Peyer's patch (tissue), 4 donors: ENCODE data around the gene SLC44A3. TPM values are rescaled to one million over a fixed set of nuclear protein-coding genes. Genes with fewer than 3 reads are reported as not detected.
A peak's percentile ranks its signal among the peaks of the same experiment; 100 is the strongest.

Source experiments
- DNase-seq, 3 donors: peaks; one replicate each; pipeline ENCODE4 v3.0.0-alpha.2; 2017 to 2019
- H3K27ac ChIP-seq, 4 donors: fragments of 200-600 bp; sonication (generic); one replicate each; pipeline ENCODE4 v1.5.1; 2016 to 2019
- H3K27me3 ChIP-seq, 2 donors: fragments of 200-600 bp; sonication (generic); one replicate each; pipeline ENCODE4 v1.5.1; 2019
- H3K36me3 ChIP-seq, 3 donors: fragments of 200-600 bp; sonication (generic); one replicate each; pipeline ENCODE4 v1.5.1; 2016 to 2019
- H3K4me1 ChIP-seq, 4 donors: fragments of 200-600 bp; sonication (generic); one replicate each; pipeline ENCODE4 v1.5.1; 2016 to 2019
- H3K4me3 ChIP-seq, 4 donors: fragments of 200-600 bp; sonication (generic); 1 replicate in 3 of 4; 2 replicates in 1 of 4; pipeline ENCODE4 v1.5.1; 2016 to 2019; ENCODE audit warnings: mild to moderate bottlenecking in 1 of 4
- H3K9me3 ChIP-seq, 4 donors: fragments of 200-600 bp; sonication (generic); one replicate each; pipeline ENCODE4 v1.5.1; 2016 to 2019; ENCODE audit warnings: mild to moderate bottlenecking in 1 of 4
- POLR2A ChIP-seq, 2 donors: fragments of 450-650 bp; IDR thresholded peaks; one replicate each; pipeline ENCODE4 v1.5.1; 2017; ENCODE audit warnings: antibody characterized with exemption in 2 of 2, mild to moderate bottlenecking in 2 of 2, moderate library complexity in 2 of 2
- total RNA-seq, 4 donors: library from RNA; depleted of rRNA; stranded (reverse); fragments of >200 nt; gene quantifications; one replicate each; pipeline ENCODE4 v1.1.0, GENCODE V29; 2016
- TF ChIP-seq, protein P1 (sequence below), 6 experiments: fragments of 450-650 bp in 4 of 6; fragments of 200-600 bp in 2 of 6; sonication (generic) in 1 of 6; IDR thresholded peaks; one replicate each; pipeline ENCODE4 v1.5.1; 2017 to 2019; ENCODE audit warnings: antibody characterized with exemption in 6 of 6, mild to moderate bottlenecking in 3 of 6, moderate library complexity in 1 of 6

SLC44A3 gene
- total RNA-seq, 4 donors from 2014 or later = 26.4 to 49.0 (median 40.0) TPM

GRCh38 chr1:94874423-94874822 is 54.3 kb downstream of the SLC44A3 start:
- peaks cover 0 to 15% (median 0%) of the 10 kb centered on the region in 3 donors for H3K36me3 ChIP-seq
- no peak overlapping the region for H3K4me3 ChIP-seq
- H3K27me3 ChIP-seq = no peaks in the 10 kb centered on the region
- TF ChIP-seq, protein P1, sequence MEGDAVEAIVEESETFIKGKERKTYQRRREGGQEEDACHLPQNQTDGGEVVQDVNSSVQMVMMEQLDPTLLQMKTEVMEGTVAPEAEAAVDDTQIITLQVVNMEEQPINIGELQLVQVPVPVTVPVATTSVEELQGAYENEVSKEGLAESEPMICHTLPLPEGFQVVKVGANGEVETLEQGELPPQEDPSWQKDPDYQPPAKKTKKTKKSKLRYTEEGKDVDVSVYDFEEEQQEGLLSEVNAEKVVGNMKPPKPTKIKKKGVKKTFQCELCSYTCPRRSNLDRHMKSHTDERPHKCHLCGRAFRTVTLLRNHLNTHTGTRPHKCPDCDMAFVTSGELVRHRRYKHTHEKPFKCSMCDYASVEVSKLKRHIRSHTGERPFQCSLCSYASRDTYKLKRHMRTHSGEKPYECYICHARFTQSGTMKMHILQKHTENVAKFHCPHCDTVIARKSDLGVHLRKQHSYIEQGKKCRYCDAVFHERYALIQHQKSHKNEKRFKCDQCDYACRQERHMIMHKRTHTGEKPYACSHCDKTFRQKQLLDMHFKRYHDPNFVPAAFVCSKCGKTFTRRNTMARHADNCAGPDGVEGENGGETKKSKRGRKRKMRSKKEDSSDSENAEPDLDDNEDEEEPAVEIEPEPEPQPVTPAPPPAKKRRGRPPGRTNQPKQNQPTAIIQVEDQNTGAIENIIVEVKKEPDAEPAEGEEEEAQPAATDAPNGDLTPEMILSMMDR (IDR thresholded peaks at IDR 0.05) = no peak
- no peak for TF ChIP-seq POLR2A (IDR thresholded peaks at IDR 0.05)
- peaks cover 0 to 3% (median 0%) of the 10 kb centered on the region in 4 donors for H3K9me3 ChIP-seq
- H3K4me1 ChIP-seq = no peaks in the 10 kb centered on the region
- DNase-seq = no peak
- H3K27ac ChIP-seq = peak overlapping the region in 1 of 4 donors; percentile 51

GRCh38 chr1:94875794-94876193 is 55.6 kb downstream of the SLC44A3 start:
- Histone ChIP-seq H3K4me3 (no peak overlapping the region), H3K4me1 (no peaks in the 10 kb centered on the region), H3K9me3 (peaks cover 0 to 3% (median 0%) of the 10 kb centered on the region in 4 donors), H3K27ac (no peak overlapping the region), H3K36me3 (peaks cover 0 to 15% (median 0%) of the 10 kb centered on the region in 3 donors), H3K27me3 (no peaks in the 10 kb centered on the region)
- no peak for TF ChIP-seq POLR2A (IDR thresholded peaks at IDR 0.05)
- TF ChIP-seq, protein P1 (IDR thresholded peaks at IDR 0.05) = no peak
- DNase-seq = no peak

- Histone ChIP-seq H3K4me3 (no peak overlapping the region), H3K4me1 (no peaks in the 10 kb centered on the region), H3K36me3 (peaks cover 0 to 12% (median 0%) of the 10 kb centered on the region in 3 donors), H3K27me3 (no peaks in the 10 kb centered on the region), H3K27ac (no peak overlapping the region), H3K9me3 (peaks cover 0 to 3% (median 0%) of the 10 kb centered on the region in 4 donors)
- no peak for DNase-seq
- TF ChIP-seq, protein P1 (IDR thresholded peaks at IDR 0.05) = no peak
- no peak for TF ChIP-seq POLR2A (IDR thresholded peaks at IDR 0.05)
Observed at GRCh38 chr1:94876362-94876761, 56.2 kb downstream of the SLC44A3 start.

GRCh38 chr1:94878329-94878728 is 58.2 kb downstream of the SLC44A3 start:
- H3K36me3 ChIP-seq = no peaks in the 10 kb centered on the region
- no peak overlapping the region for H3K27ac ChIP-seq

DNA sequence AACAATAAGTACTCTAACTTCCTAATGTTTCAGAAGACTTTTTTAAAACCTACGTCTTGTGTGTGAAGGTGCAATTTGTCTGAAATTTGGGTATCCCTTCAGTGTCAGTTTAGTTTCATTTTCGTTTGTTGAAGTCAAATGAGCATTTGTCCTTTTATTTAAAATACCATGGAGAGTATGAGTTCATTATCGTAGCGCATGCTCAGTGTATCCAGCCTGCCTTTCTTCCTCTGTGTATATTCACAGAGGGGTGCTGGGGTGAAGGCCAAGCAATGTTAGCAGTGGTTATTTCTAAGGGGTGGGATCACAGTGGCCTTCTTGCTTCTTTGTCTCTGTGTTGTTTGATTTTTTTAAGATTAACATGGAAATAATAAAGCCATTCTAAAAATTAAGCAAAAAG is 63.5 kb downstream of the SLC44A3 start:
- no peak for TF ChIP-seq POLR2A (IDR thresholded peaks at IDR 0.05)
- TF ChIP-seq, protein P1 (IDR thresholded peaks at IDR 0.05) = no peak
- H3K27me3 ChIP-seq = no peaks in the 10 kb centered on the region
- H3K27ac ChIP-seq = peak overlapping the region in 2 of 4 donors; percentile 7 to 68
- no peaks in the 10 kb centered on the region for H3K36me3 ChIP-seq
- DNase-seq = no peak
- H3K4me3 ChIP-seq = peak overlapping the region in 1 of 4 donors; percentile 9
- no peaks in the 10 kb centered on the region for H3K9me3 ChIP-seq
- no peaks in the 10 kb centered on the region for H3K4me1 ChIP-seq

More at GRCh38 chr1:94878329-94878728, 58.2 kb downstream of the SLC44A3 start:
- no peak for DNase-seq
- Histone ChIP-seq H3K4me1 (no peaks in the 10 kb centered on the region), H3K27me3 (no peaks in the 10 kb centered on the region), H3K9me3 (no peaks in the 10 kb centered on the region), H3K4me3 (no peak overlapping the region)
- TF ChIP-seq, protein P1 (IDR thresholded peaks at IDR 0.05) = no peak
- TF ChIP-seq POLR2A (IDR thresholded peaks at IDR 0.05) = no peak

GRCh38 chr1:94884106-94884505 is 63.9 kb downstream of the SLC44A3 start:
- no peak for TF ChIP-seq POLR2A (IDR thresholded peaks at IDR 0.05)
- TF ChIP-seq, protein P1 (IDR thresholded peaks at IDR 0.05) = no peak
- H3K27me3 ChIP-seq = no peaks in the 10 kb centered on the region
- H3K27ac ChIP-seq = peak overlapping the region in 1 of 4 donors; percentile 68
- DNase-seq = no peak
- no peak overlapping the region for H3K4me3 ChIP-seq
- no peaks in the 10 kb centered on the region for H3K36me3 ChIP-seq
- no peaks in the 10 kb centered on the region for H3K9me3 ChIP-seq
- H3K4me1 ChIP-seq = no peaks in the 10 kb centered on the region
